HG02678 (cell line): ENCODE results near the gene HLA-G.
"Not testable (repeated sequence)": the region's sequence is repeated elsewhere in the genome, so short reads cannot be mapped to it uniquely, and the experiment has no call there.

Source experiments
- ATAC-seq: cut with Tn5 transposase; IDR thresholded peaks from one replicate; pipeline ENCODE4 v1.9.1; 2021; ENCODE audit warnings: mild to moderate bottlenecking, moderate library complexity; ENCODE audit not compliant: unreplicated experiment

The HLA-G gene

GRCh38 chr6:29864037-29864810 is 36.6 kb downstream of the HLA-G start:
- no peak for ATAC-seq

- ATAC-seq: no peak
These were observed 38.0 kb downstream of the HLA-G start for GRCh38 chr6:29865631-29866030.

DNA sequence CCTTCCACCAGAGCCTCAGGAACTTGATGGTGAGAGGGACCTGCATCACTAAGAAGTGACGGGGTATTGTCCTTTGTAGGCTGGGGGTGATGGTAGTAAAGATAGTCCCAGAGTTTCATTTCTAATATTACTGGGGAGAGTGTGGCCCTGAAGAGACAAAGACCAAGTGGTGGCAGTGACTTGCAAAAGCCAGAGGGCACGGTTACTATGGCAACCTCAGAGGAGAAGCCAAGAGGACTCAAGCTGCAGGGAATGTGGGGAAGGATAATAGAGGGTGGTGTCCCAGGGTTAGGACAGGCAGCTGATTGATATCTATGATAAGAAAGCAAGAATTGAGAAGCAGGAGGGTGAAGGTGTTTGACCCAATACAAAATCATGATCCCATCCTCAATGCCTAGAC is 42.5 kb downstream of the HLA-G start:
- ATAC-seq: no peak

GRCh38 chr6:29872791-29873190 is 45.2 kb downstream of the HLA-G start:
- no peak for ATAC-seq

DNA sequence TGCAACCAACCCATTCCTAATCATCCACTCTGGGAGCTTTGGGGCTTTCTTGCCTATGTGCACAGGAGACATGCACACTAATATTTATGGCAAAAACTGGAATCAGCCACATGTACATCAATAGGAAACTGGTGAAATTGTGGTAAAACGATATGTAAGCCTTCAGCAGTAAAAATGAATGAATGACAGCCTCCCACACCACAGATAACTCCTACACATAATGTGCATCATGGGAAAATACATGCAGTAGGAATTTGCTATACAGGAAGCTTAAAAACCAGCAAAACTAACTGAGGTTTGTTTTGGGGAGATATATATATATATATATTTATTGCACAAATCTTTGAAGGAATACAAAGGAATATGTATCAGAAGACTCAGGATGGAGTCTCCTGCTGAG is 47.6 kb downstream of the HLA-G start:
- no peak for ATAC-seq

DNA sequence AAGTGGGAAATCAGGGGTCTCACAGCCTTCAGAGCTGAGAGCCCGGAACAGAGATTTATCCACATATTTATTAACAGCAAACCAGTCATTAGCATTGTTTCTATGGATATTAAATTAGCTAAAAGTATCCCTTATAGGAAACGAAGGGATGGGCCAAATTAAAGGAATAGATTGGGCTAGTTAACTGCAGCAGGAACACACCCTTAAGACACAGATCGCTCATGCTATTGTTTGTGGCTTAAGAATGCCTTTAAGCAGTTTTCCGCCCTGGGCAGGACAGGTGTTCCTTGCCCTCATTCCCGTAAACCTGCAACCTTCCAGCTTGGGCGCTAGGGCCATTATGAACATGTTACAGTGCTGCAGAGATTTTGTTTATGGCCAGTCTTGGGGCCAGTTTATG is 48.1 kb downstream of the HLA-G start:
- not testable (repeated sequence) for ATAC-seq
